ENCODE measurements around the gene RSPRY1.
A peak's percentile ranks its signal among the peaks of the same experiment; 100 is the strongest.

Gene RSPRY1

DNA sequence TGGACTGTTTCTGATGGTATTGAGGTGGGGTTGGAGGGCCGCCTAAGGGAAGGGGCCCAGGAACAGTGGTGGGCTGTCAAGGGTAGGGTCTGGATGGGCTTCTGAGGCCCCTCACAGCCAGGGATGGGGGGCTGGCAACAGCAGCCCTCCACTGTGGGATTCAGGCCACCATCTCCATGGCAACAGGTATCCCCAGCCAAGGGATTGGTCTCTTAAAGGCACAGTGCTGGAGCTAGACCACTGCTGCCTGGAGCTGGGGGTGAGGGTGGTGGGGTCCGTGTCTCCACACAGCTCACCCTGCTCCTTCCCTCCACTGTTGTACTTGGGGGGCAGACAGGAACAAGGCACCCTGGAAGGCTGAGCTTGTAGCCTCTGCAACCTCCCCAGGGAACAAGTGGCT lies 42.1 kb upstream of the RSPRY1 start:
- no peak for TF ChIP-seq EP300 (IDR thresholded peaks at IDR 0.05; ENCODE audit: borderline replicate concordance)
- no peak for TF ChIP-seq NFIC (IDR thresholded peaks at IDR 0.05)
- TF ChIP-seq YY1 (IDR thresholded peaks at IDR 0.05; ENCODE audit: low read depth) = no peak
- TF ChIP-seq EGR1 (IDR thresholded peaks at IDR 0.05) = no peak
- TF ChIP-seq, protein P1, sequence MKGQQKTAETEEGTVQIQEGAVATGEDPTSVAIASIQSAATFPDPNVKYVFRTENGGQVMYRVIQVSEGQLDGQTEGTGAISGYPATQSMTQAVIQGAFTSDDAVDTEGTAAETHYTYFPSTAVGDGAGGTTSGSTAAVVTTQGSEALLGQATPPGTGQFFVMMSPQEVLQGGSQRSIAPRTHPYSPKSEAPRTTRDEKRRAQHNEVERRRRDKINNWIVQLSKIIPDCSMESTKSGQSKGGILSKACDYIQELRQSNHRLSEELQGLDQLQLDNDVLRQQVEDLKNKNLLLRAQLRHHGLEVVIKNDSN (IDR thresholded peaks at IDR 0.05) = no peak

DNA sequence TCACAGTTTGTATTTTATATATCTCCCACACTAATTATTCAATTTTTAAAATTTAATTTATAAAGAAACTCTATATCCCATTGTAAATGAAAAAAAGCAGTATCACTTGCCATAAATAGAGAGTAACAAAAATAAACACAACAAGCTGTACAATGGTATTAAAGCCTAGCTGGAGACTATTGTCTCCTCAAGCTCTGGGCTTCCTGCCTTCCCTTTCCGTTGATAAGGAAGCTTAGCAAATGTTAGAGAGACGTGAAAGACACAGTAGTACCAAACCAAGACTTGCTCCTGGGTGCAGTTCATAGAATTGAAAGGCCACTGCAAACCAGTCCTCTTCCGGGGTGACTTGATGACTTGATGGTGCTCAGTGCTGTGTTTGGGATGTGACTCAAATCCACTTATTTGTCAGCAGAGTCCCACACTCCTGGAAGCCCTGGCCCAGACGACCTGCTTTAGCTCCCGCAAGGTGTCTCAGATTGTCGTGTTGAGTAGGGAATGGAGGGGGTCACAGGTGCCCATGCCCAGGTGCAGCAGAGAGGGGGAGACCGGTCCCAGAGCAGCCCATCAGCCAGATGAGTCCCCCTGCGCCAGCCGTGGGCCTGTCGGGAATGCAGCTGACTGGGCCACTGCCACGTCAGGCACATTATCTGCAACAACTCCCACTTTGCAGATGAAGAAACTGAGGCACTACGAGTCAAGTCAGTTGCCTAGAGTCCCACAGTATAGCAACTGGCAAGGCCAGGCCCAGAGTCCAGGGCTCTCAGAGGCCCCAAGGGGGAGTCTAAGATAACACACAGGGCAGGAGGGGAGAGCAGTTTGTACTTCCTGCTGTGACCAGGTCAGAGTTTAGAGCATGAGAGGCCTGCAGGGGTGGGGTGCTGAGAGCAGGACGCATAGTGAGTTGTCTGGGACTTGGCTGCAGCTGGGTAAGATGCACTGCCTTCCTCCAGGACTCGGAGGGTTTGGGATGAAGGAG lies 40.8 kb upstream of the RSPRY1 start:
- TF ChIP-seq, protein P2, sequence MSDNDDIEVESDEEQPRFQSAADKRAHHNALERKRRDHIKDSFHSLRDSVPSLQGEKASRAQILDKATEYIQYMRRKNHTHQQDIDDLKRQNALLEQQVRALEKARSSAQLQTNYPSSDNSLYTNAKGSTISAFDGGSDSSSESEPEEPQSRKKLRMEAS (IDR thresholded peaks at IDR 0.05) = no peak
- TF ChIP-seq TAF1 (IDR thresholded peaks at IDR 0.05; ENCODE audit: low read depth) (no peak), RAD21 (IDR thresholded peaks at IDR 0.05; ENCODE audit: low read depth) (no peak), EGR1 (IDR thresholded peaks at IDR 0.05) (no peak), CREB1 (IDR thresholded peaks at IDR 0.05; ENCODE audit: low read depth) (no peak)
- TF ChIP-seq, protein P3, sequence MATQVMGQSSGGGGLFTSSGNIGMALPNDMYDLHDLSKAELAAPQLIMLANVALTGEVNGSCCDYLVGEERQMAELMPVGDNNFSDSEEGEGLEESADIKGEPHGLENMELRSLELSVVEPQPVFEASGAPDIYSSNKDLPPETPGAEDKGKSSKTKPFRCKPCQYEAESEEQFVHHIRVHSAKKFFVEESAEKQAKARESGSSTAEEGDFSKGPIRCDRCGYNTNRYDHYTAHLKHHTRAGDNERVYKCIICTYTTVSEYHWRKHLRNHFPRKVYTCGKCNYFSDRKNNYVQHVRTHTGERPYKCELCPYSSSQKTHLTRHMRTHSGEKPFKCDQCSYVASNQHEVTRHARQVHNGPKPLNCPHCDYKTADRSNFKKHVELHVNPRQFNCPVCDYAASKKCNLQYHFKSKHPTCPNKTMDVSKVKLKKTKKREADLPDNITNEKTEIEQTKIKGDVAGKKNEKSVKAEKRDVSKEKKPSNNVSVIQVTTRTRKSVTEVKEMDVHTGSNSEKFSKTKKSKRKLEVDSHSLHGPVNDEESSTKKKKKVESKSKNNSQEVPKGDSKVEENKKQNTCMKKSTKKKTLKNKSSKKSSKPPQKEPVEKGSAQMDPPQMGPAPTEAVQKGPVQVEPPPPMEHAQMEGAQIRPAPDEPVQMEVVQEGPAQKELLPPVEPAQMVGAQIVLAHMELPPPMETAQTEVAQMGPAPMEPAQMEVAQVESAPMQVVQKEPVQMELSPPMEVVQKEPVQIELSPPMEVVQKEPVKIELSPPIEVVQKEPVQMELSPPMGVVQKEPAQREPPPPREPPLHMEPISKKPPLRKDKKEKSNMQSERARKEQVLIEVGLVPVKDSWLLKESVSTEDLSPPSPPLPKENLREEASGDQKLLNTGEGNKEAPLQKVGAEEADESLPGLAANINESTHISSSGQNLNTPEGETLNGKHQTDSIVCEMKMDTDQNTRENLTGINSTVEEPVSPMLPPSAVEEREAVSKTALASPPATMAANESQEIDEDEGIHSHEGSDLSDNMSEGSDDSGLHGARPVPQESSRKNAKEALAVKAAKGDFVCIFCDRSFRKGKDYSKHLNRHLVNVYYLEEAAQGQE (IDR thresholded peaks at IDR 0.05; ENCODE audit: low read depth) = no peak

DNA sequence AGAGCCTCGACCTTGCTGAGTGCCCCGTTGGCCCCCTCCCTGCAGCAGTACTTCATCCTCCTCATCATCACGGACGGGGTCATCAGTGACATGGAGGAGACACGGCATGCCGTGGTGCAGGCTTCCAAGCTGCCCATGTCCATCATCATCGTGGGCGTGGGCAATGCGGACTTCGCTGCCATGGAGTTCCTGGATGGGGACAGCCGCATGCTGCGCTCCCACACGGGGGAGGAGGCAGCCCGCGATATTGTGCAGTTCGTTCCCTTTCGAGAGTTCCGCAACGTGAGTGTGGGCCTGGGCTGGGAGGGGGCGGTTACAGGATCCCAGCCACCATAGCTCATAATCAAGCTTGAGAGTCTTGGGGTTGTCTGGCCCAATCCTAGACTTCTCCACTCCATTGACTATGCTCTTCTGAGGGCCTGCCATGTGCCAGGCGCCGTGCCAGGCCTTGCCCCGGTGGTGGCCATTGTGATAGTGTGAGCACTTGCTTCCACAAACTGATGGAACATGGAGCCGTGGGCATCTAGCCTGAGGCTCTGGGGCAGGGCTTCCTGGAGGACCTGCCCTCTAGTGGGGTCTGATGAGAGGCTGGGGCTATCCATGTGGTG lies 40.0 kb upstream of the RSPRY1 start:
- no peak for TF ChIP-seq CREB1 (IDR thresholded peaks at IDR 0.05; ENCODE audit: low read depth)
- TF ChIP-seq, protein P2 (IDR thresholded peaks at IDR 0.05) = no peak
- TF ChIP-seq EGR1 (IDR thresholded peaks at IDR 0.05) = no peak
- TF ChIP-seq CEBPB (IDR thresholded peaks at IDR 0.05) = no peak
- TF ChIP-seq, protein P1 (IDR thresholded peaks at IDR 0.05) = no peak
- TF ChIP-seq NFIC (IDR thresholded peaks at IDR 0.05) = no peak
- TF ChIP-seq, protein P3 (IDR thresholded peaks at IDR 0.05; ENCODE audit: low read depth) = no peak
- no peak for TF ChIP-seq TAF1 (IDR thresholded peaks at IDR 0.05; ENCODE audit: low read depth)
- no peak for TF ChIP-seq EP300 (IDR thresholded peaks at IDR 0.05; ENCODE audit: borderline replicate concordance)
- TF ChIP-seq TEAD4 (IDR thresholded peaks at IDR 0.05) = no peak
- no peak for TF ChIP-seq YY1 (IDR thresholded peaks at IDR 0.05; ENCODE audit: low read depth)
- no peak for TF ChIP-seq ZBTB7A (IDR thresholded peaks at IDR 0.05; ENCODE audit: low read depth)
- TF ChIP-seq FOXM1 (IDR thresholded peaks at IDR 0.05; ENCODE audit: borderline replicate concordance, low read depth) = no peak
- no peak for TF ChIP-seq TCF12 (IDR thresholded peaks at IDR 0.05; ENCODE audit: low read depth)
- TF ChIP-seq RAD21 (IDR thresholded peaks at IDR 0.05; ENCODE audit: low read depth) = no peak

DNA sequence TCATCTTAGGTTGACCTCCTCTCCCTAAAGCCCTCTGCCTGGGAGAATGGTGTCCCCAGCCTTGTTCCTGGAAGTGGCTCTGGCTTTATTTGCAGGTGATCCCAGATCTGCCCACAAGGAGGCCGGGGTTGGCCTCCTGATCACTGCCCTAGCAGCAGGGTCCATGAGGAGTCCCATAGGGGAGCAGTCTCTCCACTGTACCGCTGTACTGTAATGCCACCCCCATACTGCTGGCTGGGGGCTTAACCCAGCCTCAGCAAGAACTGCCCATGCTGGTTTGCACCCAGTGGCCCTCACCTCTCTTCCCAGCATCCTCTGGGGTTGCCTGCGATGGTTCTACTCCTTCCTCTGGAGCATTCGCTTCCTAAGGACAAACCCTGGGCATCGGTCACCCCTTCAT lies 39.4 kb upstream of the RSPRY1 start:
- TF ChIP-seq, protein P2 (IDR thresholded peaks at IDR 0.05) = 0 out of 2 replicates have a peak, but pooled peaks have one; percentile 1
- TF ChIP-seq CEBPB (IDR thresholded peaks at IDR 0.05) (no peak), FOXM1 (IDR thresholded peaks at IDR 0.05; ENCODE audit: borderline replicate concordance, low read depth) (no peak)

DNA sequence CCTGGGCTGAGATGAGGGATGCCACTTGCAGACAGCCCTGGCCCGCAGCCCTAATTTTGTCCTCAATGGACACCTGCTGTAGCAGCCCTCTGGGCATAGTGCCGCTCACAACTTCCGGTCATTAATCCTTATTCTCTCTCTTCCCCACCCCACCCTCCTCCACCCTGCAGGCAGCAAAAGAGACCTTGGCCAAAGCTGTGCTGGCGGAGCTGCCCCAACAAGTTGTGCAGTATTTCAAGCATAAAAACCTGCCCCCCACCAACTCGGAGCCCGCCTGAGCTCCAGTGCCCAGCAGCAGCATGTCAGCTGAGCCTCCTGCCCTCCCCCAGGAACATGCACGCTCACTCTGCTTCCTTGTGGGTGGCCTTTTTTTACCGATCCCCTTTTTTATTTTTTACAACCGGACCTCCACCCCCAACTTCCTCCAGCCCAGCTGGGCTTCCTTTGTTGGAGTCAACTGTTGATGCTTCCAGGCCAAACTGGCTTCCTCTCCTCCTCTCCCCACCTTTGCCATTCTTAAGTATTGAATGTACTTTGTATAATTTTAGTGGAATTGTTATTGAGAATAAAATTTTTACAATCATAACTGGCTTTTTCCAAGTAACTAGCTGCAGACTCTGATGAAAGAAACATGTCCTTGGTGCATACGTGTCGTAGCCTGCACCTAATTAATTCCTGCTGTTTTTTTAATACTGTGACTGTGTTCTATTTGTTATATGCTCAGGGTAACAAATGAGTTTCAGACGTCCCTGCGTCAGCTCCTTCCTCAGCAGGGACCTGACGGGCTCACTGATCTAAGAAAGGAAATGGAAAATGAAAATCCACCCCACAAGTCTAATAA lies 38.5 kb upstream of the RSPRY1 start:
- TF ChIP-seq, protein P2 (IDR thresholded peaks at IDR 0.05) = peak; percentile 25; the same call in 1 of the 2 replicates
- TF ChIP-seq YY1 (IDR thresholded peaks at IDR 0.05; ENCODE audit: low read depth) = no peak
- 0 out of 2 replicates have a peak, but pooled peaks have one; percentile 40 for TF ChIP-seq TEAD4 (IDR thresholded peaks at IDR 0.05)
- peak; percentile 62; the same call in 1 of the 2 replicates for TF ChIP-seq TCF12 (IDR thresholded peaks at IDR 0.05; ENCODE audit: low read depth)
- TF ChIP-seq, protein P1 (IDR thresholded peaks at IDR 0.05) = peak; percentile 38
- TF ChIP-seq EP300 (IDR thresholded peaks at IDR 0.05; ENCODE audit: borderline replicate concordance) = peak; percentile 70; the same call in 1 of the 2 replicates
- TF ChIP-seq, protein P3 (IDR thresholded peaks at IDR 0.05; ENCODE audit: low read depth) = no peak
- no peak for TF ChIP-seq ZBTB7A (IDR thresholded peaks at IDR 0.05; ENCODE audit: low read depth)
- no peak for TF ChIP-seq CEBPB (IDR thresholded peaks at IDR 0.05)
- 0 out of 2 replicates have a peak, but pooled peaks have one; percentile 12 for TF ChIP-seq EGR1 (IDR thresholded peaks at IDR 0.05)
- 0 out of 2 replicates have a peak, but pooled peaks have one; percentile 7 for TF ChIP-seq CREB1 (IDR thresholded peaks at IDR 0.05; ENCODE audit: low read depth)
- TF ChIP-seq RAD21 (IDR thresholded peaks at IDR 0.05; ENCODE audit: low read depth) = peak; percentile 13; the same call in 1 of the 2 replicates
- no peak; the same call in none of the 2 replicates for TF ChIP-seq NFIC (IDR thresholded peaks at IDR 0.05)
- TF ChIP-seq FOXM1 (IDR thresholded peaks at IDR 0.05; ENCODE audit: borderline replicate concordance, low read depth) = no peak
- no peak for TF ChIP-seq TAF1 (IDR thresholded peaks at IDR 0.05; ENCODE audit: low read depth)
